Gastroesophageal sphincter (tissue), 3 donors: ENCODE data around the gene HRH3.

Experiments used
- CTCF ChIP-seq, 4 experiments: fragments of 200-600 bp in 2 of 4; fragments of 450-650 bp in 2 of 4; sonication (generic) in 1 of 4; IDR thresholded peaks; one replicate each; pipeline ENCODE4 v1.5.1; 2017 to 2019; ENCODE audit warnings: antibody characterized with exemption in 4 of 4, mild to moderate bottlenecking in 2 of 4, moderate library complexity in 2 of 4
- POLR2A ChIP-seq, 2 donors: fragments of 450-650 bp; IDR thresholded peaks; one replicate each; pipeline ENCODE4 v1.6.1; 2017; ENCODE audit warnings: antibody characterized with exemption in 2 of 2, mild to moderate bottlenecking in 2 of 2, moderate library complexity in 1 of 2
- POLR2AphosphoS5 ChIP-seq: sonication (generic); formaldehyde crosslinking; IDR thresholded peaks from one replicate; pipeline ENCODE4 v1.6.1; 2017; ENCODE audit warnings: antibody characterized with exemption

- TF ChIP-seq POLR2A (IDR thresholded peaks at IDR 0.05) (no peak), CTCF (IDR thresholded peaks at IDR 0.05) (no peak), POLR2AphosphoS5 (no peak)
Measured at GRCh38 chr20:62220666-62221568, 839 bp upstream of the HRH3 start.
